ENCODE measurements around the gene FOXD2.

Gene FOXD2

DNA sequence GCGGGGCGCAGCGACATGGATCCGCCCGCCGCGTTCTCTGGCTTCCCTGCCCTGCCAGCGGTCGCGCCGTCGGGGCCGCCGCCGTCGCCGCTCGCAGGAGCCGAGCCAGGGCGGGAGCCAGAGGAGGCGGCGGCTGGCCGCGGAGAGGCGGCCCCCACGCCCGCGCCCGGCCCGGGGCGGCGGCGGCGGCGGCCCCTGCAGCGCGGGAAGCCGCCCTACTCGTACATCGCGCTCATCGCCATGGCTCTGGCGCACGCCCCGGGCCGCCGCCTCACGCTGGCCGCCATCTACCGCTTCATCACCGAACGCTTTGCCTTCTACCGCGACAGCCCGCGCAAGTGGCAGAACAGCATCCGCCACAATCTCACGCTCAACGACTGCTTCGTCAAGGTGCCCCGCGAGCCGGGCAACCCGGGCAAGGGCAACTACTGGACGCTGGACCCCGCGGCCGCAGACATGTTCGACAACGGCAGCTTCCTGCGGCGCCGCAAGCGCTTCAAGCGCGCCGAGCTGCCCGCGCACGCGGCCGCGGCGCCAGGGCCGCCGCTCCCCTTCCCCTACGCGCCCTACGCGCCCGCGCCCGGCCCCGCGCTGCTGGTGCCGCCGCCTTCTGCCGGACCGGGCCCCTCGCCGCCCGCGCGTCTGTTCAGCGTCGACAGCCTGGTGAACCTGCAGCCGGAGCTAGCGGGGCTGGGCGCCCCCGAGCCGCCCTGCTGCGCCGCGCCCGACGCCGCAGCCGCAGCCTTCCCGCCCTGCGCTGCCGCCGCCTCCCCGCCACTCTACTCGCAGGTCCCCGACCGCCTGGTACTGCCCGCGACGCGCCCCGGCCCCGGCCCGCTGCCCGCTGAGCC, 21.3 kb upstream of the FOXD2 start:
- TF ChIP-seq, protein P1, sequence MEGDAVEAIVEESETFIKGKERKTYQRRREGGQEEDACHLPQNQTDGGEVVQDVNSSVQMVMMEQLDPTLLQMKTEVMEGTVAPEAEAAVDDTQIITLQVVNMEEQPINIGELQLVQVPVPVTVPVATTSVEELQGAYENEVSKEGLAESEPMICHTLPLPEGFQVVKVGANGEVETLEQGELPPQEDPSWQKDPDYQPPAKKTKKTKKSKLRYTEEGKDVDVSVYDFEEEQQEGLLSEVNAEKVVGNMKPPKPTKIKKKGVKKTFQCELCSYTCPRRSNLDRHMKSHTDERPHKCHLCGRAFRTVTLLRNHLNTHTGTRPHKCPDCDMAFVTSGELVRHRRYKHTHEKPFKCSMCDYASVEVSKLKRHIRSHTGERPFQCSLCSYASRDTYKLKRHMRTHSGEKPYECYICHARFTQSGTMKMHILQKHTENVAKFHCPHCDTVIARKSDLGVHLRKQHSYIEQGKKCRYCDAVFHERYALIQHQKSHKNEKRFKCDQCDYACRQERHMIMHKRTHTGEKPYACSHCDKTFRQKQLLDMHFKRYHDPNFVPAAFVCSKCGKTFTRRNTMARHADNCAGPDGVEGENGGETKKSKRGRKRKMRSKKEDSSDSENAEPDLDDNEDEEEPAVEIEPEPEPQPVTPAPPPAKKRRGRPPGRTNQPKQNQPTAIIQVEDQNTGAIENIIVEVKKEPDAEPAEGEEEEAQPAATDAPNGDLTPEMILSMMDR (IDR thresholded peaks at IDR 0.05; ENCODE audit: low read depth, low read length): no peak
- no peak for DNase-seq (ENCODE audit: extremely low read depth, low read depth)

DNA sequence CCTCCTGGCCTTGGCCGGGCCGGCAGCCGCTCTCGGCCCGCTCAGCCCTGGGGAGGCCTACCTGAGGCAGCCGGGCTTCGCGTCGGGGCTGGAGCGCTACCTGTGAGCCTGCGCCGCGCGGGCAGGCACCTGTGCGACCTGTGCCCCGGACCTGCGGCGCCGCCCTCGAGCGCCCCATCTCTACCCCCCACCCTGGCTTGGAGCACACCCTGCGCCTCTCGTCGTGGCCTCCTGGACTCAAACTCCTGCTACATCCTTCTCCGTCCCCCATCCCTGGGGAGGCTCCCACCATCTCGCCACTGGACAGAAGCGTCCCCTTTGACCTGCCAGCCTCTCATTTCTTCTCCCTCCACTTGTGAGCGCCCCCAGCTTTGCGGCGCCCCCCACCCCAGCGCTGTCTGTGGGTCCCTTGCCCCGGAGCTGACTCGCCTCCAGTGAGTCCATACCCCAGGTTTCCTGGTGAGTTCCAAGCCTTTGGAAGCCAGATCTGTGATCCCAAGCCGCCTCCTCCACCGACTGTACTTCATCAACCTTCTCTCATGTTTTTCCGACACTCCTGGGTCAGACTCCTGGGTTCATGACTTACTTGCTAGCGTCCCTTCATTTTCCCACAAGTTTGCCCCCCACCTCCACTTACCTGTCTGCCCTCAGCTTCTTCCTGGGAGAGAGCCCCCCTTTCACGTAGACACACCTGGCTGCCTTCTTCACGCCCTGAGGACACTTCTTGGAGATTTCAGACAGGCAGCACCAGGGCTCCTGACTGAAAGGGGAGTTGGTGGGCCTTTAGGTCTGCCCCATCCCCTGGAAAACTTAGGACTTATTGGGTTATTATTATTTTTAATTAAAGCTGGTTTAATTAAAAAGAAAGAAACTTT, 20.4 kb upstream of the FOXD2 start:
- TF ChIP-seq, protein P1 (IDR thresholded peaks at IDR 0.05; ENCODE audit: low read depth, low read length): no peak
- no peak for DNase-seq (ENCODE audit: extremely low read depth, low read depth)

DNA sequence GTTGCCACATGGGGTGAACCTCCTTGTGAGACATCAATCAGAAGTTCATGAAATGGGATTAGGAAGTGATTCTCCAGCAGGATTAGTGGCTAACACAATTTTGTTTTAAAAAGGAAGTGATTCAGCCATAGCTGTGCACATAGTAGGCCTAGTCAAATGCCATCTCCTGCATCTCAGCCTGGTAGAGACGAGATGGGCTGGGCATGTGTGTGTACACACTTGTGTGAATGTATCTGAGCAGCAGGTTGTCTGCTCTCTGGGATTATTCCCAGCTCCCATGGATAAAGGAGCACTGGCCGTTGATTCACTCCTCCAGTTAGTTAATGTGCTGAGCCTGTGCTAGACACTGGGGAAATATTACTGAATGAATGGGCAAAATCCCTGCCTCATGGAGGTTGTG, 19.7 kb upstream of the FOXD2 start:
- DNase-seq (ENCODE audit: extremely low read depth, low read depth): no peak
- TF ChIP-seq, protein P1 (IDR thresholded peaks at IDR 0.05; ENCODE audit: low read depth, low read length): no peak

DNA sequence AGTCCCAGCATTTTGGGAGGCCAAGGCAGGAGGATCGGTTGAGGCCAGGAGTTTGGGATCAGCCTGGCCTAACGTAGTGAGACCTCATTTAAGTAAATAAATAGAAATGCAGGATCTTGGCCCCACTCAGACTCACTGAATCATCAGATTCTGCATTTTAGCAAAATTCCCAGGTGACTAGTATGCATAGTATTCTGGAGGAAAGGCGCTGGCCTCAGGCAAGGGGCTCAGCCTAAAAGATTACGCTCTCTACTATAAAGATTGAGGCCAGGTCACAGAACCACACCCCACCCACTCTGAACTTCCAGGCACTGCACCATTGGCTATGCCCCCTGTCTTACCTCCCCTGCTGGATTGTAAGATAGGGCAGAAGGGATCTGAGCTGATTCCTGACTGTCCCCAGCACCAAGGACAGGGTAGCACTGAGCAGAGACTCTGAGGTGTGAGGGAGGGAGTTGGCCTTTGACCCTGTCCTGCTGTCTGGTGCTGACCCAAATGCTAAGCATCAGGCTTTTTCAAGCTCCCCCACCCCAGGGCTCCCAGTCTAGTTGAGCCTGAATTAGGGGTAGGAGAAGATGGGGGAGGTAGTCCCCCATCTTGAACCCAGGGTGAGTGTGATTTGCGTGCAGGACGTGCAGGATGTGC, 19.0 kb upstream of the FOXD2 start:
- DNase-seq (ENCODE audit: extremely low read depth, low read depth): no peak

DNA sequence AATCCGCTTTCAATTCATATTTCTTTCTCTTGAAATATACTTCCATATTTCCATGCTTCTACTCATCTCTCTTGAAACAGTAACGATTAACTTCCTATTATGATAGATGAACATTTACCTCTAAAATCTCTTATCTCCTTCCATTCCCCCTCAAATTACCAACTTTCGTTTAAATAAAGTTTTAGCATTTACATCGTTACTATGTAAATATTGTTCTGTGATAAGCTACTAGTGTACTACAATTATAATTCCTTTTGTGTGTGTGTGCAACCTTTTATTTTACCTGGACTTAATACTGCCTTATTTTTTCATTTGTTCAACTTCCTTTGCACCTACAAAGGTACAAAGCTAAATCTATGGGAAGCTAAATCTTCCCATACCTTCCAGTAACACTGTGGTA, 17.3 kb upstream of the FOXD2 start:
- DNase-seq (ENCODE audit: extremely low read depth, low read depth): no peak
- TF ChIP-seq, protein P1 (IDR thresholded peaks at IDR 0.05; ENCODE audit: low read depth, low read length): no peak

More for the DNA sequence above, 19.0 kb upstream of the FOXD2 start:
- TF ChIP-seq, protein P1 (IDR thresholded peaks at IDR 0.05; ENCODE audit: low read depth, low read length): no peak

DNA sequence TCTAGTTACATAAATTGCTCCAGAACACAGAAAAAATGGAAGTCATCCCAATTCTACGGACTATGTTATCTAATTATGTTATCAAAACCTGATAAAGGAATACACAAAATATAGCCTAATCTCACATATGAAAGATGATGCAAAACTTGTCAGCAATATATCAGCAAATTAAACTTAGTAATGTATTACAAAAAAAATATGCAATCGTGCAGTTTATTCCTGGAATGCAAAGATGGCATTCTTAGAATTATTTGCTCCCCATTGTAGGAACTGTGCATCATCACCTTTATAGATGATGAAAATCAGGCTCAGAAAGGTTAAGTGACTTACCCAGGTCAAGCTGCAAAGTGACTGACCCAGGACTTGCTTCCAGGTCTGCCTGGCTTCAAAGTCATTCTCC, 14.0 kb upstream of the FOXD2 start:
- DNase-seq (ENCODE audit: extremely low read depth, low read depth): no peak
- TF ChIP-seq, protein P1 (IDR thresholded peaks at IDR 0.05; ENCODE audit: low read depth, low read length): no peak
